Stimulated activated CD4-positive, alpha-beta T cell treated with anti-CD3 and anti-CD28 coated beads, Interleukin-12 subunit alpha, Interleukin-12 subunit beta, amount 100 ng/mL, for 4 hours (primary cell): Measurements from ENCODE around the gene RASSF10.
A peak's percentile ranks its signal among the peaks of the same experiment; 100 is the strongest.

ENCODE experiments used
- DNase-seq: peaks from one replicate; pipeline ENCODE4 v3.0.0-alpha.2; 2020

Gene RASSF10

GRCh38 chr11:13008625-13009475 lies at the start of gene RASSF10:
RASSF10 (plus strand) TSS chr11:13009316; CDS start chr11:13009577, 261 bp downstream.
- no peak for DNase-seq

- DNase-seq: no peak
These were observed 47.5 kb upstream of the RASSF10 start for GRCh38 chr11:12961615-12962014.

- DNase-seq: no peak
These were observed 46.8 kb upstream of the RASSF10 start for GRCh38 chr11:12962306-12962705.

- no peak for DNase-seq
These were observed 46.1 kb upstream of the RASSF10 start for GRCh38 chr11:12963051-12963450.

- DNase-seq: peak; percentile 56
These were observed 45.2 kb upstream of the RASSF10 start for GRCh38 chr11:12963792-12964536.

GRCh38 chr11:12964650-12965049 lies 44.5 kb upstream of the RASSF10 start:
- no peak for DNase-seq

- DNase-seq: no peak
These were observed 43.1 kb upstream of the RASSF10 start for GRCh38 chr11:12966002-12966401.

- no peak for DNase-seq
These were observed 41.0 kb upstream of the RASSF10 start for GRCh38 chr11:12968101-12968500.

- DNase-seq: no peak
These were observed 40.3 kb upstream of the RASSF10 start for GRCh38 chr11:12968826-12969225.

GRCh38 chr11:12971955-12972354 lies 37.2 kb upstream of the RASSF10 start:
- no peak for DNase-seq

- DNase-seq: no peak
These were observed 35.5 kb upstream of the RASSF10 start for GRCh38 chr11:12973528-12974181.

- no peak for DNase-seq
These were observed 33.9 kb upstream of the RASSF10 start for GRCh38 chr11:12975195-12975594.

- no peak for DNase-seq
These were observed 29.0 kb upstream of the RASSF10 start for GRCh38 chr11:12979928-12980689.

GRCh38 chr11:12981676-12982522 lies 27.2 kb upstream of the RASSF10 start:
- no peak for DNase-seq

GRCh38 chr11:12983336-12983735 lies 25.8 kb upstream of the RASSF10 start:
- DNase-seq: no peak

- no peak for DNase-seq
These were observed 22.8 kb upstream of the RASSF10 start for GRCh38 chr11:12986194-12986898.

- DNase-seq: no peak
These were observed 19.5 kb upstream of the RASSF10 start for GRCh38 chr11:12989428-12990161.

- DNase-seq: no peak
These were observed 19.0 kb upstream of the RASSF10 start for GRCh38 chr11:12990162-12990480.

GRCh38 chr11:12991426-12991825 lies 17.7 kb upstream of the RASSF10 start:
- no peak for DNase-seq

GRCh38 chr11:12993626-12994025 lies 15.5 kb upstream of the RASSF10 start:
- no peak for DNase-seq

- no peak for DNase-seq
These were observed 14.6 kb upstream of the RASSF10 start for GRCh38 chr11:12994476-12994875.
